Astrocyte of the spinal cord (primary cell): Measurements from ENCODE around the gene LCN12.

Source experiments
- DNase-seq: peaks from one replicate; pipeline ENCODE4 v3.0.0; 2011; ENCODE audit warnings: low read depth, low spot score
- H3K4me3 ChIP-seq: 2 replicates; pipeline ENCODE4 v1.5.1; 2011; ENCODE audit warnings: low read depth, mild to moderate bottlenecking, low read length, moderate library complexity
- CTCF ChIP-seq: IDR thresholded peaks from 2 replicates; pipeline ENCODE4 v1.5.1; 2012; ENCODE audit warnings: low read depth, mild to moderate bottlenecking, low read length, inconsistent platforms
- in situ Hi-C: cut with HindIII; loops from 2 replicates; pipeline ENCODE4 v1.10.0; 2017; ENCODE audit warnings: low sequenced_read_pairs

Gene LCN12

DNA sequence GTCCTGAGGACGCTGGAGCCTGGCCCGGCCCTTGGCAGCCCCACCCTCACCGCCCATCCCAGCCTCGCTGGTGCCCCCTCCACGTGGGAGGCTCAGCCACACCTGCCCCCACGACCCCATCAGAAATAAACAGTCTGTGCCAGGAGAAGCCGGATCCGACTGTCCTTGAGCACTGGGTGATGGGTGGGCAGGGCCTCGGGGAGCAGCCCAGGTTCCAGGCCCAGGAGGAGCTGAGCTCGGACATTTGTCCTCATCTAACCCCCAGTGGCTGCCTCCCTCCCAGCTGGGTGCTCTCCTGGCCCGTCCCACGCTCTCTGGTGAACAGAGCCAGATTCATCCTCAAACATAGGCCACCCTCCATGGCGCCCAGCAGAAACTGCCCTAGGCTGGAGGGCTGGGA lies 20.7 kb downstream of the LCN12 start:
- no peak for TF ChIP-seq CTCF
- DNase-seq = no peak
- in situ Hi-C loops = no loop called here

DNA sequence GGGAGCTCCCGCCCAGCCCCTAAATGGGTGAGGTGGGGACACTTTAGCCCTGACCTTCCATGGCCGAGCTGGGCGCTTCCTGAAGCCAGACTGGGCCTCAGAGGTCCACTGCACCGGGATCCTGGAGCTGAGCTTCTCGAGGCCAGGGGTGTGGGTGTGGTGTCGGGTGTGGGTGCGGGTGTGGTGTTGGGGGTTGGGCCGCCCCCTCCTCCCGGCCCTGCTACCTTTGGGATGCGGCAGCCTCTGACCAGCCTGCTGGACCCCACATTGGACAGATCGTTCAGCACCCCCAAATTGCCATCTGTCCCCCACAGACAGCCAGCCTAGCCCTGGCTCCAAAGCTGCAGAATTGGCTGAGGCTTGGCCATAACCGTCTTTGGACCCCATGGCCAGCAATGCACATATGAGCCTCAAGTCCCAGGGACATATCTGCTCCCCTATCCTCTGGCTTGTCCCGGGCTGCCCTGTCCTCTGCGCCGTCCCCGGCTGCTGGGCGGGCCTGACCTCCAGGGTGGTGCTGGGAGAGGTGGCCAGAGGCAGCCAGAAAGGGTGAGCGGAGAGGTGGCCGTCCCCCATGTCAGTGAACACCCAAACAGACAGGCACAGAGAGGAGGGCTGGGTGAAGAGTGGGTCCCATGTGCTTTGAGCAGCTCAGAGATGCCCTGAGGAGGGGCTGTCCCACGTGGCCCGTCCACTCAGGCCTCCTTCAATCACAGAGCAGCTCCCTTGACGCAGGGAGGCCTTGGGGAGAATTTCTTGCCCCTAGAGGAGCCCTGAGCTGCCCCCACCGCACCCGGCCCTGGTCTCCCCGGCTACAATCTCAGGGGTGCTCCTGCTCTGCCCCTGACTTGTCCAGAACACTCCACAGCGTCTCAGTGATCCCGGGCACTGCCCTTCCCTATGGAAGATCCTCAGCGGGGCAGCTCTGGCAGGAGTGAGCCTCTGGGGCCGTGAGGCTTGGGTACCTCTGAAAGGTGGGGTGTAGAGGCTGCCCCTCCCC lies 21.8 kb downstream of the LCN12 start:
- H3K4me3 ChIP-seq = no peak overlapping the region
- TF ChIP-seq CTCF = no peak
- no peak for DNase-seq
- in situ Hi-C loops = no loop called here

More for the DNA sequence above, 20.7 kb downstream of the LCN12 start:
- no peak overlapping the region for H3K4me3 ChIP-seq

GRCh38 chr9:136974817-136975535 lies 22.9 kb downstream of the LCN12 start:
- in situ Hi-C loops = no loop called here
- TF ChIP-seq CTCF = no peak
- DNase-seq = no peak
- no peak overlapping the region for H3K4me3 ChIP-seq

DNA sequence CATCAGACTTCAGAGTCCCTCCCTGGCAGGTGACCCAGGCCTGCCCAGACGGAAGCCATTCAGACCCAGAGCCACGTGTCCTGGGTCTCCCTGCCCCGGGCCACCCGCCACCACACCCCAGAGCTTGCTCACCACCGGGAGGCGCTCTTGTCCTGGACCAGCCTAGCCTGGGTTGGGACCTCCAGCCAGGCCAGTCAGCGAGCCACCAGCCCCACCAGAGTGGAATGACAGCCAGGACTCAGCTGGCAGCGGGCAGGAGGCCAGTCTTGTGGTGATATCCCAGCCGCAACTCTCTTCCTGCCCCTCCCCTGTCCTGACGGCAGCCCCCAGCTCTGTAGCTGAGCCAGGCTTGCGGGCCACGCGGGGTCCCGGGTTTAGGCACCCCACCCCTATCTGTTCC lies 23.6 kb downstream of the LCN12 start:
- no peak overlapping the region for H3K4me3 ChIP-seq
- in situ Hi-C loops = no loop called here
- peak; percentile 17 for DNase-seq
- peak; percentile 32 for TF ChIP-seq CTCF

DNA sequence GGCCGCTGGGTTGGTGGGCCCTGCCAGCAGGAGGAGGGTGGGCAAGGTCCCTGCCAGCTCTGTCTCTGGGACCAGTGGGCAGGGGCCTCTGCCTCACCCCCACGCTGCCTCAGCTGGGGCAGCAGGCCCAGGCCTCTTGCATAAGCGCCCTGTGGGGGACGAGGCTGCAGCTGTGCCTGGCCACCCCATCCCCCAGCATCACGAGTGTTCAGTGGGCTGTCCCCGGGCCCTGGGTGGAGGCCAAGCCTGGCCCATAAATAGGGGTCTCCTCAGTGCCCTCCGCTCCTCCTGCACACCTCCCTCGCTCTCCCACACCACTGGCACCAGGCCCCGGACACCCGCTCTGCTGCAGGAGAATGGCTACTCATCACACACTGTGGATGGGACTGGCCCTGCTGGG lies 25.1 kb downstream of the LCN12 start, which contains the start of gene PTGDS:
PTGDS (plus strand) TSS at position 282 of the 400 bp plus-strand sequence; CDS start at position 357, 75 bp downstream.
- peak; percentile 18 for DNase-seq
- peak within 1 kb of the TSS; percentile 45 for H3K4me3 ChIP-seq
- in situ Hi-C loops = no loop called here
- TF ChIP-seq CTCF = no peak

GRCh38 chr9:136977649-136978072 lies 25.6 kb downstream of the LCN12 start:
- TF ChIP-seq CTCF = no peak
- DNase-seq = no peak
- peak overlapping the region; percentile 45 for H3K4me3 ChIP-seq
- in situ Hi-C loops = no loop called here
